Gastrocnemius medialis (tissue), 4 donors: Measurements from ENCODE around the gene TMED3.

Experiments used
- CTCF ChIP-seq, 5 experiments: fragments of 450-650 bp in 3 of 5; fragments of 200-600 bp in 2 of 5; sonication (generic) in 2 of 5; IDR thresholded peaks in 4 of 5; conservative IDR thresholded peaks in 1 of 5; 1 replicate in 4 of 5; 2 replicates in 1 of 5; pipeline ENCODE4 v1.5.1; 2016 to 2019; ENCODE audit warnings: antibody characterized with exemption in 5 of 5, mild to moderate bottlenecking in 3 of 5, moderate library complexity in 3 of 5
- POLR2A ChIP-seq, 2 donors: fragments of 450-650 bp; IDR thresholded peaks; one replicate each; pipeline ENCODE4 v1.6.1; 2017; ENCODE audit warnings: antibody characterized with exemption in 2 of 2, mild to moderate bottlenecking in 2 of 2, moderate library complexity in 2 of 2

DNA sequence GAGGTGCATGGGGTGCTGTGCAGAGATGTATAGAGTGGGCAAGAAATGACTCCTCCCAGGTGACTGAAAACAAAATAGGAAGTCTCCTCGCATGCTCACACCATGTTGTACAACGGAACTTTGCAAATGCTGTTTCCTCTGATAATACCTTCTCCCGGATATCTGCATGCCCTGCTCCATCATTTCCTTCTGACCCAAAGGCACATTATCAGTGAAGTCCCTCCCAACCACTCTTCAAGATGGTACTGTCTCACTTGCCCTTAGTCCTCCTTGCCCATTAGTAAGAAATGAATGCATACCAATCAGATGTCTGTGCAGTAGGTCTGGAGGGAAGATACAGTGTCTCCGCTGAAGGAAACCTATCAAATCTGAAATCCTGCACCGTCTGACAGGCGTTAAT is 12.0 kb downstream of the TMED3 start:
- no peak for TF ChIP-seq CTCF (IDR thresholded peaks at IDR 0.05 in 4 of 5, conservative IDR thresholded peaks at IDR 0.05 in 1 of 5)
- no peak for TF ChIP-seq POLR2A (IDR thresholded peaks at IDR 0.05)
